HG03378 (cell line): ENCODE measurements around the gene CFAP300.
A peak's percentile ranks its signal among the peaks of the same experiment; 100 is the strongest.

ENCODE experiments used
- ATAC-seq: cut with Tn5 transposase; IDR thresholded peaks from one replicate; pipeline ENCODE4 v1.9.1; 2021; ENCODE audit warnings: mild to moderate bottlenecking, moderate library complexity; ENCODE audit not compliant: unreplicated experiment

CFAP300 gene

DNA sequence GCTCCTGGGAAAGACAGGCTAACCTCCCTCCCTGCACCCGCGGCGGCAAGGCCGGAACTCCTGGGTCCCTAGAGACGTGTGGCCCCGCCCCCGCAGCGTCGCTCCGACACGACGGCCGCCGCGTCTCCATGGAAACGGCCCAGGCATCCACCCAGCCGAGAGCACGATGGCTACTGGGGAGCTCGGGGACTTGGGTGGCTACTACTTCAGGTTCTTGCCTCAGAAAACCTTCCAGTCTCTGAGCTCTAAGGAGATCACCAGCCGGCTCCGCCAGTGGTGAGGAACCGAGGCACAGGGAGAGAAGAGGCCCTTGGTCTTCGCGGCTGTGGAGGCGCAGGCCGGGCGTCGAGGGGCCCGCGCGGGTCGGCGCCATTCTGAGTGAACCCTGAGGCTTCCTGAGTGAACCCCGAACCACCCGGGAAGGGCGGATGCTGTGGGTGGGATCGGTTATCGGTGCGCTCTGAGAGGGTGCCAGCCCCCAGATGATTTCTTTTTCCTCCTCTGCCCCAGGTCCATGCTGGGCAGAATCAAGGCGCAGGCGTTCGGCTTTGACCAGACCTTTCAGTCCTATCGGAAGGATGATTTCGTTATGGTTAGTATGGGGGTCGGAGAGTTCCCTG lies at the start of gene CFAP300:
Gene CFAP300 (plus strand): TSS at position 133 of the 620 bp plus-strand sequence. CDS start 34 bp downstream, at position 167.
- no peak for ATAC-seq

DNA sequence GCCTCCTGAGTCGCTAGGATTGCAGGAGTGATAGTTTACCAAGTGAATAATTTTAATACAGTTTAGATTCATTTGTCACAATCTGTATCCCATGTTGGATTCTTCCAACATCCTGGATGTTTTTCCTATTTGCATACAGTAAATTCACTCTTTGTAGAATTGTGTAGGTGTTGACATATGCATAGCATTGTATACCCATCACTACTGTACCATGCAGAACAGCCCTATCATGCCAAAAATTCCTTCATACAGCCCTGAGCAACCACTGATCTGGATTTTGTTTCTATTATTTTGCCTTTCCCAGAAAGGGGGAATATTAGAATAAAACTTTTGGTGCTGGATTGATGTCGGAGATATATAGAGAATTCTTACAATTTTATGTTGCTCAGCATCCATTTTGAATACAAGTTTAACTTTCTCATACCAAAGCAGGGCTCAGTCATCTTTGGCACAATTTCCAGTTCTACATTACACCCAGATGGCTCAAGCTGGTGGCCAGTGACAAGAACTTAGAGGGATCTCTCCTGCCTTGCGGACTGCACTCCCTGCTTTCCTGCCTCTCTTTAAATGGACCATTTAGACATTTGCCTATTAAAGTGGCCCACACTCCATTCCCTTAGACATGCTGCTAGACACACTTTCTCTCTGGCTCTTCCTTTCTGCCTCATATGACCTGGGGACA lies 45.4 kb upstream of the CFAP300 start:
- no peak for ATAC-seq

DNA sequence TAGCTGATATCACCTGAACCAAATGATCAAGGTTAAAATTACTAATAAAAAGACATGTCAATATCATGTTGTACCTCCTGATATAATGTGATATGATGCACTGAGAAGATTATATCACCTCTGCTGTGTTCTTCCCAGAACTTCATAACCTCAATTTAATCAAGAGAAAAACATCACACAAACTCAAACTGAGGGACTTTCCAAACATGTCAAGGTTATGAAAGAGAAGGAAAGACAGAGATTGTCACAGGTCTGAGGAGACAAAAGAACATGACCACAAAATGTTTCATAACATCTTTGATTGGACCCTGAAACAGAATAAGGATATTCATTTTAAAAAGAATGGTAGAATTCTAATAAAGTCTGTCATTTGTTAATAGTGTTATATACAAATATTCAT lies 43.0 kb upstream of the CFAP300 start:
- no peak for ATAC-seq

DNA sequence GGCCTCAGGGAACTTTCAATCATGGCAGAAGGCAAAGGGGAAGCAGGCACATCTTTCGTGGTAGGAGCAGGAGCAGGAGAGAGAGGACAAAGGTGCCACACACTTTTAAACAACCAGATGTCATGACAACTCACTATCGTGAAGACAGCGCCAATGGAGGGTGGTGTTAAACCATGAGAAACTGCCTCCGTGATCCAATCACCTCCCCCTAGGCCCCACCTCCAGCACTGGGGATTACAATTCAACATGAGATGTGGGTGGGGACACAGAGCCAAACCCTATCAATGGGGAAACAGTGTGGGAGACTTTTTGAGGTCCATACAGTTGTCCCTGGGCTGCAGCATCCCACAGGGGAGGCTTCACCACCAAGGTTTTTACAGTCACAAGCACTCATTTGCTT lies 41.9 kb upstream of the CFAP300 start:
- no peak for ATAC-seq

DNA sequence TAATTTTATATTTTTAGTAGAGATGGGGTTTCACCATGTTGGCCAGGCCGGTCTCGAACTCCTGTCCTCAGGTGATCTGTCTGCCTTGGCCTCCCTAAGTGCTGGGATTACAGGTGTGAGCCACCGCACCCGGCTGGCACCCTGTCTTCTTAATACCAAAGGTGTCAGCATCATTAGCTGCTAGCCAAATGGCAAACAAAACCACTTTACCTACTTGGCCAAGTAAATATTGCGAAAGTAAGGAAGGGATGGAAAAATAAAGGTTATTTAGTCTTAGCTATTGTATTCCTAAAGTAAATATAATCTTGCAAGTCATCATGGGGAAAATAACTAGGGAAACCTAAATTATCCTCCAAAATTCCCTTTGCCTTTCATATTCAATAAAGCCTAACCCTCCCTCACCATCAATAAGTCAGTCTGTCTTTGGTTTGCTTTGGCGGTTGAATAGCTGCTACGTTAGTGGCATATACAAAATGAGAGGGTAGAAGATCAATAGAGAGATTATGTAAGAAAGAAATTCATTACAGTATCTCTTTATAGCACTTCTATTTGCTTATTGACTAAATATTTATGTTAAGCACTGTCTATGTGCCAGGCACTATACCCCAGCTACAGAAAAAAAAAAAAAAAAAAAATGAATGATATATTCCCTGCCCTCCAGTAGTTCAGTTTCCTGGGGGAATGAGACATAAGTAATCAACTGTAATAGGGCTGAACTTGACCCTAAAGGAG lies 40.2 kb upstream of the CFAP300 start:
- no peak for ATAC-seq

DNA sequence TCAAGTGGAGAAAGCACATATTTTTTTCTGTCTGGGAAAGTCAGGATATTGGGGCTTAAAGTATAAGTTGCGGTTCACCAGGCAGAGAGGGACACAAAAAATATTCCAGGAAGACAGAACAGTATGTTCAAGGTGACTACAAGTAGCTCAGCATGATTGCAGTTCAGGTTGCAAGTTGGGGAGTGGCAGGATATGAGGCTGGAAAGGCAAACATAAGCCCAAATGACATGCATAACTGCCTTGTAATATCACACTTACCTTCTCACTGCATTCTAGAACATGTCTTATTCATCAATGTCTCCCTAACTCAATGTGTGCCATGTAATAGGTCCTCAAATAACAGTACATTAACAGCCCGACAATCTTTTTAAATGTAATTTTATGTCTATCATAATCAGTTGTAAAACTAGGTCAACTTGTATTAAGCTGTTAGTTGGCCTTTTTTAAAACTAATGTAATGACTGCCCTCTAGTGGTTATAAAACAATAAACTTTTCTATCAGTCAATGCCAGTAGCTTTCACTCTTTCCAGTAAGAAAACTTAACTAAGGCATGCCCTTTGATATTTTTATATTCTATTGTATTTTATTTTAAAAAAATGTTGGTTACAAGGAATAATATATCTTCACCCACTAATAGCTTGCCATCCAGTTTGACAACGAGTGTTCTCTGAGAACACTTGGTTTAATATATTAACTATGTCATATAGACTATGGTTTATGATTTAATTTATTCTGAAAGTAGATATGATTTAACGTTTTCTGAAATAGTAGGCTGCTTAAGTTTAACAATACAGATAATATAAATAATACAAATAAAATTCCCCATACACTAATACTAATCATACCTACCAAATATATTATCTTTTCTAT lies 39.4 kb upstream of the CFAP300 start:
- peak; percentile 76 for ATAC-seq

DNA sequence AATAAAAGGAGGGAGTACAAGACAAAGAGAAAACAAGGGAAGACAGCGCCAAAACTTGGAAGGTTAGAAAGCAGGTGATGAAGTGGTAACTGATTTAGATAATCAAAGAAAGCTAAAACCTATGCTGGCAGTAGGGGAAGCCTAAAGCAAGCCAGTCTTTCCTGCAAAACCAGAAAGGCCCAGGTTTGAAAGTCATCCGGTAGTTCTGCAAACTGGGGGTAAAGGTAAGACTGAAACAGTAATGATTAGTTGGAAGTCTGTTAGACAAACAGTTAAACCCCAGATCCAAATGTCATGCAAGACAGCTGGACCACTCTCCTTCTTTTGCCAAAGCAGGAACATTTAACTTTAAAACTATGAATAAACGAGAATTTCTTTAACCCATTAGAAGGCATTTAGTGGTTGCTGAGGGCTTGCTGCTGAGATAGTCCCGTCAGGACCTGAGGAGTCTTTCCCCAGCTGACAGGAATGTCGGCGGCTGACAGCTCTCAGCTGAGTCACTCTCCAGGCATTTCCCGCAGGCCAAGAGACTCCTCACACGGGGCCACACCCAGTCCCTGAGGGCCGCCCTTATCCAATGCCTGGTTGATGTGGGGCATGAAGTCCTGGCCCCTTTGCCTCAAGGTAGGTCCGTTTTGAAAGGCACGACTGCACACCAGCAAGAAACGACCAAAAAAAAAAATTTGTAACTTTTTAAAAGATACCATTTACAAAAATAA lies 36.3 kb upstream of the CFAP300 start:
- ATAC-seq: no peak

DNA sequence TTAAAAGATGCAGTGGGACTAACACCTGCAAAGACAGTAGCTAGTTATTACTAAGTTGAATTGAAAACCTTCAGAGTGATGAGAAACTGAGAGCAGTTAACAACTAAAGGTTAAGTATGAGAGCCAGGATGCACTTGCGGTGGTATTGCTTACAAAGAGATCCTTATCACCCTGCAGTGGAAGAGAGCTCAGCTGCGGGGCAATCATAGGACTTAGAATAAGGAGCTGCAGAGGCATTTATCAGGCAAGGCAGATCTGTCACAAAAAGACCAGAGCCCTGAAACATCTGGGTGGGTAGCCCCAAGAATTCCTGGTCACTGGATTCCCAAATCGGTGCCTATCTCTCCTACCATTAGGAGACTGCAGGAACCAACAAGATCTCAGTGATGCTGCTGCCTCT lies 34.3 kb upstream of the CFAP300 start:
- no peak for ATAC-seq

DNA sequence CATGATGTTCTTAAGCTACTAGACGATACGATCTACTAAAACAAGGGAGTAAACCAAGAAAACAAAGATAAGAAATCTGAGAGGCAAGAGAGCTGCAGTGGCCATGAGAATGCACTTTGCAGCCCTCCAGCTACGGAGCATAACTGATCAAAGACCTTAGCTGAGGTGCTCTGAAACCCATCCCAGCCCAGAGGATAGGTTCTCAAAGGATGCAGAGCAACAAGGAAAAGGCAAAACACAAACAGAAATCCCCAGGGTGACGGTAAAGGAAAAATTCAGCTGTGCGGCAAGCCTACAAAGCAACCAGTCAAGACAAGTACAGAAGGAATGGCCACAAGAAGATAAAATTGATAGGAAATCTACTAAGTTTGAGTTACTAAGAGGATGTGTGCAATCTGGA lies 32.5 kb upstream of the CFAP300 start:
- ATAC-seq: no peak

DNA sequence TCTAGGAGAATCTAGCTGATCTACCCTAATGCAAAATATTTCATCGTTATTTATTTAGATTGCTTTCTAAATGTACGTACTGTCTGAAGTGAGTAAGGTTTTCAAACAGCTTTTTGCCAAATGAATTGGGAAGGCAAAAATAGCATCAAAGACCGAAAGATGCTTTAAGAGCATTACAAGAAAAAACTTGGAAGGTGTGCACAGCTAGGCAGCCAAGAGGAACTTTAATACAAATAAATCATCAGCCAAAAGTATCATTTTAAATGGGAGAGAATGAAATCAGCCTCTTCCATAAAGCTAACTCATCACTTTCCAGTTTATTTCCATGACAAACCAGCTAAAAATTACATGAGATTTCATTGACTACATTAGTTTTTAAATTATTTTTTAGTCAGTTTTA lies 30.2 kb upstream of the CFAP300 start:
- no peak for ATAC-seq

DNA sequence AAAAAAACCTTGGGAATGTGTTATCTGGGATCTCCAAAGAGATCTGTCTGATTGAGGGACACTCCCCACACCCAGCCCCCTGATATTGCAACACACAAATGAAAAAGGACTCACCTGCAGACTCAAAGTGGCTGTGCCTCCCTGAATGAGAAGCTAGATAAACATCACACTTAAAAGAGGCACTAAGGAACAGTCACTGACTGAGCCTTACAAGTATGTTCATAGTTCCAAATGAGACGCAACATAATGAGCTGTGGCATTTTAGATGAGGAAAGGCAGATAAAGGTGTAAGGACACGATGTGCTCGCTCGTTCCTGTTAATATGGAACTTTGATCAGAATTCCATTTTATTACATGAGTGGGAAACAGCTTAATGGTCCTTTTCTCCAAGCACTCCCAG lies 21.0 kb upstream of the CFAP300 start:
- ATAC-seq: no peak

DNA sequence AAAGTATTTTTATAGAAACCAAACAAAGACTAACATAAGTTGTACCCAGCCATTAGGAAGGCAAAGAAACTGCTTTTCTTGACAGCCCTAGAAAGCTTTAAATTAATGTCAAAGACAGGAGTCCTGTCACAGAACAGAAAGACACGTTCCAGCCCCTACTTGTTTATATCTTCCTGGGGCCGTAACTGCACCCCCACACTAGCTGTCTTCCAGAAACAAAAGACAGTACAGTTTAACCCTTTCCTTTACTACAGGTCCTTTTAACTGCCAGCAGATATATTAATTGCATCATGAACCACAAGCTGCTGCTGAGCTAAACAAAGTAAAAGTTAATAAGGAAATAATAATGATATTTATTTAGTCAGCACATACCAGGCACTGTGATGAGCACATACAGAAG lies 20.3 kb upstream of the CFAP300 start:
- no peak for ATAC-seq

DNA sequence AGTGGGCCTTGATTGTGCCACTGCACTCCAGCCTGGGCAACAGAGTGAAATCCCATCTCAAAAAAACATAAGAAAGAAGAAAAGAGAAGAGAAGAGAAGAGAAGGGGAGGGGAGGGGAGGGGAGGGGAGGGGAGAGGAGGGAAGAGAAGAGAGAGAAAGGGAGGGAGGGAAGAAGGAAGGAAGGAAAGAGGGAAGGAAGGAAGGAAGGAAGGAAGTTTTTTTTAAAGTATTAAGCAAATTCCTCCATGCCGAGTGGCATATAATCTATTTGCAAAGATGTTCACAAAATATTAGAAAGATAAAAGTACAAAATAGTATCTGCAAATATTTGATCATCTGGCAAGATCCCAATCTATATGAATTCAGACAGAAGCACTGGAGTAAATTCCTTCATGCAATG lies 10.5 kb upstream of the CFAP300 start:
- no peak for ATAC-seq

DNA sequence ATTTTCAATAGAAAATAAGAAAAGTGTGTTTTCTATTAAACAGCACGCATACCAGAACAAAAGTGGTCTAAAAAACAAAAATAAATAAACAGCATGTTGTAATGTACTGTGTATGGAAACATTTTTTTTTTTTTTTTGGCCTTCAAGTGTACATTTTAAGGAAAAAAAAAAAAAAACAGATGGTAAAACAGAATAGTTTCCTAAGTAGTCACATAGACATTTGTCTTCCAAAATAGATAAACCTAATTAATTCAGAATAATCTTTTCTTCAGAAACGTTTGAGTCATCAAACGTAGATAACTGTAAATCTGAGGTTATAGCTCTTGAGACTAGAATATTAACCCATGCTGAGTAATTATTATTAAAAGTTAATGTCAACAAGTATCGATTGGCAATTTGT lies 396 bp upstream of the CFAP300 start:
- ATAC-seq: no peak

DNA sequence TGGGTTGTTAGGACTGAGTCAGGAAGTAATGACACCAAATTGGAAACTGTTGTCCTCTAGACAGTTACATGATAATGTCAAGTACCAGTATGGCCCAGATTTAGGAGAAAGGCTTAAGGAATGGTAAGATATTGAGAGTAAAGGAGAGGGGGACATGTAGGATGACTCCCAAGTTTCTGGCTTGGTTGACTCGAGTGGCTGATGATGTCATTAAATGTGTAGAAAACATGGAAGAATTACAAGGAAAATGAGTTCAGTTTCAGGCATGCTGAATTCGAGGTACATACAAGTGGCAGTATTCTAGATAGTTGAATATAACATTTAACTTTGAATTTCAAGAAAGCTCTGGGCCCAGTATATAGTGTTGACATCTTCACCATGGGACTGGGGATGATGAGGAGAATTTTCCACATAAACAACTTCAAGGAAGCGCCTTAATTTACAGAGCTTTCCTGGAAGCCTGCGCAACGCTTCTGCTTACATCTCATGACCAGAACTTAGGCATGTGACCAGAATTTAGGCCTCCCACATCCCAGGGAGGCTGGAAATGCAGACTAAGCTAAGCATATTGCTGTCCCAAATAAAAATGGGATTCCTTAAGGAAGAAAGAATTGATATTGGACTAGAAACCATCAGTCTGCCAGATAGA lies 3.8 kb downstream of the CFAP300 start:
- ATAC-seq: no peak

DNA sequence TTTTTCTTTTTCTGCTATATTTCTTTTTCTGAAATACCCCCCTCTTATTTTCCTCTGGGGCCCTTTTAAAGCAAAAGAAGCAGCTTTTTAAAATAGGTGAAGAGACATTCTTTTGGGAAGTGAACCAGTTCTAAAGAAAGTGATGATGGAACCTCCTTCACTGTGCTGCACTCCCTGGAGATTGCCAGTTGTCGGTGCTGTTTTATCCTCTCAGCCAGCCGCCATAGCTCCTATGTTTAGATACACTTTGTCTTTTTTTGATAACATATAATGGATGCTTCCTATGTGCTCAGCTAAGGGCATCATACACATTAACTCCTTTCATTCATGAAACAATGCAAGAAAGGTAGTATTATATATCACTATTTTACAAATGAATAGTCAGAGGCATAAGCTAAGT lies 14.0 kb downstream of the CFAP300 start:
- no peak for ATAC-seq

DNA sequence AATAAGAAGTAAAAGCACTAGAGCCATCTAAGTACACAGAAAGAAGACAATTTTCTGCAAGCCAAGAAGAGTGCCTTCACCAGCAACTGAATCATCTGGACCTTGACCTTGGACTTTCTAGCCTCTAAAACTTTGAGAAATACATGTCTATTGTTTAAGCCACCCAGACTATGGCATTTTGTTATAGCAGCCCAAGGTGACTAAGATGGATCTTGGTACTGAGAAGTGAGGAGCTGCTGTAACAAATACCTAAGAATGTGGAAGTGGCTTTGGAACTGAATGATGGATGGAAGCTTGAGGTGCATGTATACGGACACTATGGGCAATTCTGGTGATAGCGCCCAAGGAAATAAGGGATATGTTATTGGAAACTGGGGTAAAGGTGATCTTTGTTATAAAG lies 14.9 kb downstream of the CFAP300 start:
- no peak for ATAC-seq

DNA sequence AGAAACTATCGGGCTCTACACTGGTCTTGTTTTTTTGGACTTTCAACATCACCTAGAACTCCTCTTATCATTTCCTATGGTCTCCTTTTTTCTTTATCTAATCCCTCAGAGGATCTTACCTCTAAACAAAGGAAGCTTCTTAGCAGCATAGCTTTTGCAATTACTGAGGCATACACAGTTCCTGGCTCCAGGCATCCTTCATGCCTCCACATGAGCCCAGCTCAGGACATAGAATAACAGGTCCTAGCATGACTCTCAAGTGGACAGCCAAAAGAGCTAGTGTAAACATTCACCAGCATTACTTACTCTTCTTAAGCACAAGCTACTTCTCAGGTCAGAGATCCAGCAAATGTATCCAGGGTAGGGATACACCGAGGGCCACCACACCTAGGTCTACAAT lies 17.1 kb downstream of the CFAP300 start:
- no peak for ATAC-seq

DNA sequence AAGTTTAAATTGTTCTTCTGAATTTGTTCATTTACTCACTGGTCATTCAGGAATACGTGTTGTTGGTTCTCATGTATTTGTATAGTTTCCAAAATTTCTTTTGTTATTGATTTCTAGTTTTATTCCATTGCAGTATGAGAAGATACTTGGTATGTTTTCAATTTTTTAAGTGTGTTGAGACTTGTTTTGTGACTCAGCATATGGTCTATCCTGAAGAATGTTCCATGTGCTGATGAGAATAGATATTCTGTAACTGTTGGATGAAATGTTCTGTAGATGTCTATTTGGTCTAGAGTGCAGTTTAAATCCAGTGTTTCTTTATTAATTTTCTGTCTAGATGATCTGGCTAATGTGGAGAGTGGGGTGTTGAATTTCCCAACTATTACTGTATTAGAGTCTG lies 23.5 kb downstream of the CFAP300 start:
- no peak for ATAC-seq
